ENCODE measurements around the gene HLA-DQB2. TPM values are rescaled to one million over a fixed set of nuclear protein-coding genes. Genes with fewer than 3 reads are reported as not detected.
"Not testable (repeated sequence)": the region's sequence is repeated elsewhere in the genome, so short reads cannot be mapped to it uniquely, and the experiment has no call there.

HLA-DQB2 gene
- 1 to 10 TPM in 1 of 4 donors, under 1 TPM in 1, not detected in 2; 0.41 to 9.8 TPM for total RNA-seq

DNA sequence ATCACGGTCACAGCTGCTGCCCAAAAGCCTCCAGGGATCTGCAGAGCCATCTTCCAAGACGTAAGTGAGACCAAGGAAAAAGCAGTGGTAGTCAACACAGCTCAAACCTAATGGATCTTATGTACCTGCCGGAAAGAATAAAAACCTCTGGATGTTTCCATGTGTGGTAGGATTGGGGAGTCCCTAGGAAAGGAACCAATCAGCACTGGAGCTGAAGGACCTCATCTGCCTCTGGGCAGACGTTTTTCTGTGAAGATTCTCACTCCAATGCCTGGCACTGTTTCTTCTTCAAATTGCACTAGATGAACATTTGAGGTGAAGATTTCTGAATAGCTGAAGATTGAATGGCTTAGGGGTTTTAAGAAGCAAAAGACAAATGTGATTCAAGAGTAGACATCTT, at the start of gene HLA-DQB2:
Gene HLA-DQB2, minus strand, starts transcription at position 112 of the 400 bp plus-strand sequence. Its CDS starts 62 bp downstream, at position 50.
- Histone ChIP-seq H3K36me3 (no peaks in the 10 kb centered on the region), H3K27me3 (no peaks in the 10 kb centered on the region), H3K4me3 (no peak within 1 kb of the TSS), H3K27ac (no peak within 1 kb of the TSS), H3K4me1 (no peaks in the 10 kb centered on the region), H3K9me3 (no peaks in the 10 kb centered on the region)
- TF ChIP-seq, protein P1, sequence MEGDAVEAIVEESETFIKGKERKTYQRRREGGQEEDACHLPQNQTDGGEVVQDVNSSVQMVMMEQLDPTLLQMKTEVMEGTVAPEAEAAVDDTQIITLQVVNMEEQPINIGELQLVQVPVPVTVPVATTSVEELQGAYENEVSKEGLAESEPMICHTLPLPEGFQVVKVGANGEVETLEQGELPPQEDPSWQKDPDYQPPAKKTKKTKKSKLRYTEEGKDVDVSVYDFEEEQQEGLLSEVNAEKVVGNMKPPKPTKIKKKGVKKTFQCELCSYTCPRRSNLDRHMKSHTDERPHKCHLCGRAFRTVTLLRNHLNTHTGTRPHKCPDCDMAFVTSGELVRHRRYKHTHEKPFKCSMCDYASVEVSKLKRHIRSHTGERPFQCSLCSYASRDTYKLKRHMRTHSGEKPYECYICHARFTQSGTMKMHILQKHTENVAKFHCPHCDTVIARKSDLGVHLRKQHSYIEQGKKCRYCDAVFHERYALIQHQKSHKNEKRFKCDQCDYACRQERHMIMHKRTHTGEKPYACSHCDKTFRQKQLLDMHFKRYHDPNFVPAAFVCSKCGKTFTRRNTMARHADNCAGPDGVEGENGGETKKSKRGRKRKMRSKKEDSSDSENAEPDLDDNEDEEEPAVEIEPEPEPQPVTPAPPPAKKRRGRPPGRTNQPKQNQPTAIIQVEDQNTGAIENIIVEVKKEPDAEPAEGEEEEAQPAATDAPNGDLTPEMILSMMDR (IDR thresholded peaks at IDR 0.05) = no peak
- no peak for TF ChIP-seq POLR2A (IDR thresholded peaks at IDR 0.05)
- intact Hi-C loops (cut with DNase I; ENCODE audit: low total_unique reads) = loop anchor here (5.0 kb wide), 1 partner anchor 101 kb away; no protein-coding TSS in a partner anchor
- no peak for DNase-seq

- TF ChIP-seq, protein P1 (IDR thresholded peaks at IDR 0.05) = no peak
- TF ChIP-seq POLR2A (IDR thresholded peaks at IDR 0.05) = no peak
- Histone ChIP-seq H3K36me3 (no peaks in the 10 kb centered on the region), H3K9me3 (no peaks in the 10 kb centered on the region), H3K27ac (no peak overlapping the region), H3K4me1 (no peaks in the 10 kb centered on the region), H3K27me3 (no peaks in the 10 kb centered on the region), H3K4me3 (no peak overlapping the region)
- intact Hi-C loops (cut with DNase I; ENCODE audit: low total_unique reads) = no loop called here
- no peak for DNase-seq
Observed at GRCh38 chr6:32809171-32809570, 45.8 kb upstream of the HLA-DQB2 start.

- no peak overlapping the region for H3K4me3 ChIP-seq
- no peaks in the 10 kb centered on the region for H3K27me3 ChIP-seq
- intact Hi-C loops (cut with DNase I; ENCODE audit: low total_unique reads) = no loop called here
- no peaks in the 10 kb centered on the region for H3K4me1 ChIP-seq
- H3K36me3 ChIP-seq = no peaks in the 10 kb centered on the region
- no peak overlapping the region for H3K27ac ChIP-seq
- TF ChIP-seq, protein P1 (IDR thresholded peaks at IDR 0.05) = no peak
- no peak for TF ChIP-seq POLR2A (IDR thresholded peaks at IDR 0.05)
- H3K9me3 ChIP-seq = no peaks in the 10 kb centered on the region
- DNase-seq = no peak
Observed at GRCh38 chr6:32807020-32807580, 43.8 kb upstream of the HLA-DQB2 start.

GRCh38 chr6:32805404-32805803, 42.1 kb upstream of the HLA-DQB2 start:
- DNase-seq; intact Hi-C loops (cut with DNase I; ENCODE audit: low total_unique reads): not testable (repeated sequence)

DNA sequence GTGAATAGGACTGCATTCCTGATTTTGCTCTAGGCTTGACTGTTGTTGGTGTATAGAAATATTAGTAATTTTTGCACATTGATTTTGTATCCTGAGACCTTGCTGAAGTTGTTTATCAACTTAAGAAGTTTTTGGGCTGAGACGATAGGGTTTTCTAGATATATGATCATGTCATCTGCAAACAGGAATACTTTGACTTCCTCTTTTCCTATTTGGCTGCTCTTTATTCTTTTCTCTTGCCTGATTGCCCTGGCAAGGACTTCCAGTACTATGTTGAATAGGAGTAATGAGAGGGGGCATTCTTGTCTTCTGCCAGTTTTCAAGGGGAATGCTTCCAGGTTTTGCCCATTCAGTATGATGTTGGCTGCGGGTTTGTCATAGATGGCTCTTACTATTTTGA, 40.1 kb upstream of the HLA-DQB2 start:
- H3K36me3 ChIP-seq = no peaks in the 10 kb centered on the region
- no peak for DNase-seq
- H3K27me3 ChIP-seq = no peaks in the 10 kb centered on the region
- intact Hi-C loops (cut with DNase I; ENCODE audit: low total_unique reads) = no loop called here
- TF ChIP-seq, protein P1 (IDR thresholded peaks at IDR 0.05) = no peak
- no peak for TF ChIP-seq POLR2A (IDR thresholded peaks at IDR 0.05)
- H3K4me3 ChIP-seq = no peak overlapping the region
- H3K9me3 ChIP-seq = no peaks in the 10 kb centered on the region
- no peak overlapping the region for H3K27ac ChIP-seq
- no peaks in the 10 kb centered on the region for H3K4me1 ChIP-seq

More at GRCh38 chr6:32805404-32805803, 42.1 kb upstream of the HLA-DQB2 start:
- H3K4me3 ChIP-seq, H3K9me3 ChIP-seq, H3K27ac ChIP-seq, H3K4me1 ChIP-seq, H3K27me3 ChIP-seq, H3K36me3 ChIP-seq: not testable (repeated sequence)

Measured in uterus (tissue), 4 donors.